Neural cell (in vitro differentiated cells): ENCODE data around the gene ARID1A.

ENCODE experiments used
- CTCF ChIP-seq: fragments of 450-650 bp; IDR thresholded peaks from 2 replicates; pipeline ENCODE4 v1.5.1; 2014; ENCODE audit warnings: antibody characterized with exemption, mild to moderate bottlenecking, moderate library complexity; ENCODE audit not compliant: poor library complexity, severe bottlenecking
- EP300 ChIP-seq: fragments of 450-650 bp; conservative IDR thresholded peaks from 2 replicates; pipeline ENCODE4 v1.6.1; 2014; ENCODE audit warnings: antibody characterized with exemption, mild to moderate bottlenecking, moderate library complexity; ENCODE audit not compliant: poor library complexity, severe bottlenecking
- RAD21 ChIP-seq: fragments of 450-650 bp; conservative IDR thresholded peaks from 2 replicates; pipeline ENCODE4 v1.6.1; 2014; ENCODE audit warnings: antibody characterized with exemption, mild to moderate bottlenecking, moderate library complexity
- REST ChIP-seq: IDR thresholded peaks from 2 replicates; pipeline ENCODE4 v1.6.1; 2012; ENCODE audit warnings: borderline replicate concordance

GRCh38 chr1:26787706-26788514 lies 92.1 kb downstream of the ARID1A start, which contains the start of gene PIGV:
- TF ChIP-seq EP300 (peak; percentile 52), CTCF (peak; percentile 33), RAD21 (peak; percentile 14), REST (peak; percentile 89)
